ENCODE data around the gene ARHGEF40.
A peak's percentile ranks its signal among the peaks of the same experiment; 100 is the strongest.

The ARHGEF40 gene

DNA sequence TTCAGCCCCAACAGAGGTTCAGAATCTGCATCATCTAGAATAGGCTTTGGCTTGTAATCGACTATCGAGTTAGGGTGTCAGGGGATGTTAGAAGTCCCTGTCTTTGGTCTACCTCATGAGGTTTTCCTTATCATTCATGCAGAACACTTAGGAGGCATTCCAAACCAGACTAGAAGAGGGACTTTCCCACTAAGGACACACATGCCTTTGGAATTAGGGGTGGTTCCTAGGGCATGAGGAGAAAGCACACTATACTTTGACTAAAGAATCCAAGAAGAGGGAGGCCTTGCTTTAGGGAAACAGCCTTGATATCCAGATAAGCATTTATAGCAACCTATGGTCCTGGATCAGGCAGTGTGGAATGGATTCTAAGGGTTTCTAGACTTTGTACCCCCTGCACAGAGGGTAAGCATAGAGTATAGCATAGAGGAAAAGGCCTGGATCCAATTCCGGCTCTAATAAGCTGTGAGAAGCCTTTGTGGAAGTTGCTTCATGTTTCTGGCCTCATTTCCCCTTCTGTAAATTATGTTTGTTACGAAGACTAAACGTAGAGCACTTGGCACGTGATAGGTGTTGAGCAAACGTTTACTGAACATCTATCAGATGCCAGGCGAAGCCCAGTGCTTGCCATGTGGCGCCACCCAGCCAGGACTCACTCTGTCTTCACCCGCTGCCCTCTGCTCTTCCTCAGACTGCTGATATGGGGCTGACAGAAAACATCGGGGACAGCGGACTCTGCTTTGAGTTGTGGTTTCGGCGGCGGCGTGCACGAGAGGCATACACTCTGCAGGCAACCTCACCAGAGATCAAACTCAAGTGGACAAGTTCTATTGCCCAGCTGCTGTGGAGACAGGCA, 15.1 kb downstream of the ARHGEF40 start:
- DNase-seq, result no peak

DNA sequence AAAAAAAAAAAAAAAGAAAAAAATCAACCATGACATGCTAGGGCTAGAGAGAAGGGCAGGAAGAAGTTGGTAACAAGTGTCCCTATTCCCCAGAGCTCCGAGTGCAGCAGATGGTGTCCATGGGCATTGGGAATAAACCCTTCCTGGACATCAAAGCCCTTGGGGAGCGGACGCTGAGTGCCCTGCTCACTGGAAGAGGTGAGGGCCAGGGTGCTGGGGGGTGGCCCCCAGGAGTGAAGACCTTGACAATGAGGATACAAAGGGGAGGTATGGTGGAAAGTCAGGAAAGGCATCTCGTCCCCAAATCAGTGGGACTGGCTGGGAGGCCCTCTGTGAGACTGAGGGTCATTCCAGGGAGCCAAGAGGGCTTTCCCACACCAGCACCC, 16.8 kb downstream of the ARHGEF40 start:
- DNase-seq, result no peak

DNA sequence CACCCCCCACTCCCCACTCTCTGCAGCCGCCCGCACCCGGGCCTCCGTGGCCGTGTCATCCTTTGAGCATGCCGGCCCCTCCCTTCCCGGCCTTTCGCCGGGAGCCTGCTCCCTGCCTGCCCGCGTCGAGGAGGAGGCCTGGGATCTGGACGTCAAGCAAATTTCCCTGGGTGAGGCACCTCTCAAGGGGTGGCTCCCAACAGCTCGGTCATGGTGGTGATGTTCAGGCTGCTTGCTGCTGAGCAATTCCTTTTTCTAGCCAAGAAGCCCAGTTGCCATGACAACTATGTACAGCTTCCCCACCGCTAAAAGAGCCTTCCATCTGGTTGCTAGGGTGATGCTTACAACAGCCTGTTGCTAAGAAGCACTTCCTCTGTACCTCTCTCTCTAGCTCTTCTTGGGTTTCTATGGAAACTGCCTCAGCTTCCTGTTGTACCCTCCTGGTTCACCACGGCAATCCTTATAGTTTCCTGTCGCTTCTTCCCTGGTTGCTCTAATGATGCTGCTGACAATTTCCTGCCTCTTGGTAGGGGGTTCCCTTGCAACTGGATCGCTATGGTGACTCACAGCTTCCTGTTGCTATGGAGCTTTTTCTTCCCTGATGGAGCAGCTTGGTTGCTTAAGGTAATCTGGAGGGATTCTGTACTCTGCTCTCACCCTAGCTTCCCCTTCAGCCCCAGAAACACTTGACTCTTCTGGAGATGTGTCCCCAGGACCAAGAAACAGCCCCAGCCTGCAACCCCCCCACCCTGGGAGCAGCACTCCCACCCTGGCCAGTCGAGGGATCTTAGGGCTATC, 17.4 kb downstream of the ARHGEF40 start:
- no peak for DNase-seq

DNA sequence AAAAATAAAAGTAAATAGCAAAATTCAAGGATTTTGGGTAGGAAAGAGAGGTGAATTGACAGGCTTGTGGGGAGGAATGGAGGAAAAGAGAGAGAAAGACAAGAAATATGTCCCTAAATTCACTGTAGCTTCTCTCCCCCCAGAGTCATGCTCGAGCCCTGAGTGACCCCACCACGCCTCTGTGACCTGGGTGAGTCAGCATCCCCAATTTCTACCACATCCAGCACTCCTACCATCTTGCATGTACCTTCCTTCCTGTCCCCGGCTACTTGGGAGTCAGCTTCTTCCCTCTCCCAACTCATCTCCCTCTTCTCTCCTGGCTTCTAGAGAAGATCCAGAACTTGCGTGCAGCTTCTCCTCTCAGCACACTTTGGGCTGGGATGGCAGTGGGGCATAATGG, 18.6 kb downstream of the ARHGEF40 start:
- DNase-seq, result no peak

DNA sequence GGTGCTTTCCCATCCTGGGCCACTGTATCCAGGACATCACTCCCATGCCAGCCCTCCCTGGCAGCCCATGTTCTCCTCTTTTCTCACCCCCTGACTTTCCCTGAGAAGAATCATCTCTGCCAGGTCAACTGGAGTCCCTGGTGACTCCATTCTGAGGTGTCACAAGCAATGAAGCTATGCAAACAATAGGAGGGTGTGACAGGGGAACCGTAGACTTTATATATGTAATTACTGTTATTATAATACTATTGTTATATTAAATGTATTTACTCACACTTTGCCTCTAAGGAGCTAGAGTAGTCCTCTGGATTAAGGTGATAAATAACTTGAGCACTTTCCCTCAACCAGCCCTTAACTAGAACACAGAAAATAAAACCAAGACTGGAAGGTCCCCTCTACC, 19.2 kb downstream of the ARHGEF40 start:
- no peak for DNase-seq

DNA sequence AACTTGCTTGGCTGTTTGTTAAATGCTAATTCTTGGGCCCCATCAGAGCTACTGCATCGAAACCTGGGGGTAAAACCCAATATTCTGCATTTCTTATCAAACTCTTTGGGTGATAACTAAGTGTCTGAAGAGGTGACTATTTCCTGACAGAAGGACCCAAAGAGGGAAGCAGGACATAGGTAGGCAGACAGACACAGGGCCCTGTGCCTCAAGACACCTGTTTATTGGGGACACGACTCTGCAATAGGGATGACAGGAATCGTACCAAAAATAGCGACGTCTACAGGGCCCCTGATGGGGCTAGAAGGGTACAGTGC, 19.7 kb downstream of the ARHGEF40 start:
- no peak for DNase-seq

DNA sequence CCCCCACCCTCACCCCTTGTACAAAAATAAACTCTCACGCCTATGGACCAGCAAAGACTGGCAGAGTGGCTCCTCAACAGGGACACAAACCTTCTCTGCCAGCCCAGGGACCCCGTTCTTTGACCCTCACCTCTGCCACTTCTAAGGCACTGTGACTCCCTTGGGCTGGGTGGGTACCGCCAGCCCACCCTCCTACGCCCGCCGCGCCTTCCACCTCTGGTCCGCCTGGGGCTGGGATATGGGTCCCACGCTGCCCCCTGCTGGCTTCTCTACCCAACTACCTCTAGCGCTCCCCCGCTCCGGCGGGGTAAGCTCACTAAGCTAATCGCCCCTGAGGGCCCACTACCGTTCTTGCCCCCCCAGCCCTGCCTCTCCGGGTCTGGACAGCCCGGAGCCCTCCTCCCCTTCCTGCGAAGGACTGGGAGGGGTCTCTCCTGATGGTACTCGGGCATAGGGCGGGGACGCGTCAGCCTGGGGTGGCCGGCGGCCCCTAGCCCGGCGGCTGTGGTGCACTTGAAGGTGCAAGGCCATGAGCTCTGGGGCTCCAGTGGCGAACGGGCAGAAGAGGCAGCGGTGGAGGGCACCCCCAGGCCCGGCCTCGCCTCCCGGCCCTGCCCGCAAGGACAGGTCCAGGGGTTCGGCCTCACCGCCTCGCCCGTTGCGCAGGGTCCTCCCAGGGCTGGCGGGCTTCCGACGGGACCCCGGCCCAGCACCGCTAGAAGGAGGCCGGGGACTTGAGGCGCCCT, 20.3 kb downstream of the ARHGEF40 start:
- no peak for DNase-seq

DNA sequence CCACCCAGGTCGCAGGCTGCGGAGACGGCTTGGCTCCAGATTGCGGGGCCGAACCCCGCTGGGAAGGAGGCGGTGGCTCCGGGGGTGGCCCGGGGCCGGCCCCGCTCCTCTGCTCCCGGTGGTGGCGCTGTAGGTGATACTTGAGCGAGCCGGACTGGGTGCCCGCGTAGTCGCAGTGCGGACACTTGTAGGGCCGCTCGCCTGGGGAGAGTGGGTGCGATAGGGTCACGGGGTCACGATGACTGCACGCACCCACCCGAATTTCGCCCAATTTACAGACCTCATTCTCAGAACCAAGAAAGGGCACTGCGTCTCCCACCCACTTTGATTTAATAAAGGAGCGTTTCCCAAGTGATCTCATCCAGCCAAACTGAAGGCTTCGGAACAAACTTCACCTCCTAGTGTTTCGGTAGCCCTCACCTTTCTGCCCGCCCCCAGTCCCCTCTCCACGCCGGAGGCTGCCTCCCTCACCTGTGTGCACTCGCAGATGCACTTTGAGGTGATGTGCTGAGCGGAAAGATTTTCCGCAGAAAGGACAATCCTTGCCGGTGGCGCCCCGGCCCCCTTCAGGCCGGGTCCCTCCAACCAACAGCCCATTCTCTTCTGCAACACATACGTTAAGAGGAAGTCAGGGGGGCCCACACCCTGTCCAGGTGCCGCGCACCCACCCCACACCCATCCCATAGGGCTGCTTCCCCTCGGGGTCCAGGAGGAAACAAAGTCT, 21.0 kb downstream of the ARHGEF40 start:
- DNase-seq, result no peak

DNA sequence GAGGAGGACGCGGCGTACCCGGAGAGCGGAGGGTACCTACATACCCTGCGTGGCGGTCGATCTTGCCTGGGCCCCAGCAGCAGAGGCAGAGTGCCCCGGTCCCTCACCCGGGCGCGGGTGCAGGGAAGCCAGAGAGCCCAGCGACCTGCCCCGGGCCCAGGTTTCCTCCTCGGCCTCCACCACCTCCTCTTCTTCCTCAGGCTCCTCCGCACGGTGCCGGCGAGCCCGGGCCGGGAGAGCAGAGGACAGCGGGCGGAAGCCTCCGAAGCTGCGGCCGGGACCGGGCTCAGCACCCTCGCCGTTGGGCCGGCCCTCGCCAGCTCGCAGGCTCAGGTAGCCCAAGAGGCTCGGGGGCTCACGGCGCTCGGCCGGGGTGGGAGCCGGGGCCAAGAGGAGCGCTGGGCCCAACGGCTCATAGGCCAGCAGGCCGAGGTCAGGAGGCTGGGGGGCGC, 21.7 kb downstream of the ARHGEF40 start:
- no peak for DNase-seq

DNA sequence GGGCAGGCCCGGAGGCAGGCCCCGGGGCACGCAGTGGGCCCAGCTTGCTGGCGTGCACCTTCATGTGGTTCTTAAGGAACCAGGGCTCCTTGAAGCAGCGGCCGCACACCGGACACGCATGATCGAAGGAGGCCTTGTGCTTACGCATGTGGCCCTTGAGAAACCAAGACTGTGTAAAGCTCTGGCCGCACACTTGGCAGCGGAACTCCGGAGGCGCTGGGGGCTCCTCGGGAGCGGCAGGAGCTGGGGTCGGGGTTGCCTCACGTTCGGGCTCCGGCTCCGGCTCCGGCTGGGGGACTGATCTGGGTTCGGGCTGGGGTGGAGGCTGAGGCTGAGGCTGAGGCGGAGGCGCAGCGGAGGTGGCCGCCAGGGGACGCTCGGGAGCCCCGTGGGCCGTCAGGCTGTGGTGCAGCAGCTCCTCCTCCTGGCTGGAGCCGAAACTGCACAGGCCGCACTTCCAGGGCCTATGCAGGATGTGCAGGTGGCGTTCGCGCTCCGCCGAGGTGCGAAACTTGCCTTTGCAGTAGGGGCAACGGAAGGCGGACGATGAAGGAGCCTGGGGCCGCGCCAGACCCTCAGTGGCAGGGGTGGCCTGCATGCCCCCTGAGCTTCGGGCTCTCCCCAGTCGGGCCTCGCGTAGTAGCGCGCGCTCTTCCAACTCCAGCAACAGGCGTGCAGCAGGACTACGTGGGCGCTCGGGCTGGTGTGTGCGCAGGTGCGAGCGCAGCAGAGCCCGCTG, 22.3 kb downstream of the ARHGEF40 start:
- no peak for DNase-seq

DNA sequence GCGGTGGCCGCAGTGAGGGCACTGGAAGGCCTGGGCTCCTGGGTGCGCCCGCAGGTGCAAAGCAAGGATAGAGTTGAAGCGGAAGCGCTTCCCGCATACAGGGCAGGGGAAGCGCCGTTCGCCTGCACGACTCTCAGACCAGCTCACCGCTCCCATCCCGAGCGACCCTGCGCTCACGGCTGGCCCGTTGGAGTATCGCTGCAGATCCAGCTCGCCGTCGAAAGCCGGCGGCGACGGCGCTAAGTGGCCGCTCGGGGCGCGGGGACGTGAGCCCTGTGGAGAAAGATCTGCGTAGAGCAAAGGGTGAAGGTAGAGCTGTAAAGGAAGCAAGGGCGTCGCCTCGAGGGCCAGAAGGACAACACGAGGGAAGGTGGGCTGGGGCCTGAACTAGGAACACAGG, 22.9 kb downstream of the ARHGEF40 start:
- no peak for DNase-seq

DNA sequence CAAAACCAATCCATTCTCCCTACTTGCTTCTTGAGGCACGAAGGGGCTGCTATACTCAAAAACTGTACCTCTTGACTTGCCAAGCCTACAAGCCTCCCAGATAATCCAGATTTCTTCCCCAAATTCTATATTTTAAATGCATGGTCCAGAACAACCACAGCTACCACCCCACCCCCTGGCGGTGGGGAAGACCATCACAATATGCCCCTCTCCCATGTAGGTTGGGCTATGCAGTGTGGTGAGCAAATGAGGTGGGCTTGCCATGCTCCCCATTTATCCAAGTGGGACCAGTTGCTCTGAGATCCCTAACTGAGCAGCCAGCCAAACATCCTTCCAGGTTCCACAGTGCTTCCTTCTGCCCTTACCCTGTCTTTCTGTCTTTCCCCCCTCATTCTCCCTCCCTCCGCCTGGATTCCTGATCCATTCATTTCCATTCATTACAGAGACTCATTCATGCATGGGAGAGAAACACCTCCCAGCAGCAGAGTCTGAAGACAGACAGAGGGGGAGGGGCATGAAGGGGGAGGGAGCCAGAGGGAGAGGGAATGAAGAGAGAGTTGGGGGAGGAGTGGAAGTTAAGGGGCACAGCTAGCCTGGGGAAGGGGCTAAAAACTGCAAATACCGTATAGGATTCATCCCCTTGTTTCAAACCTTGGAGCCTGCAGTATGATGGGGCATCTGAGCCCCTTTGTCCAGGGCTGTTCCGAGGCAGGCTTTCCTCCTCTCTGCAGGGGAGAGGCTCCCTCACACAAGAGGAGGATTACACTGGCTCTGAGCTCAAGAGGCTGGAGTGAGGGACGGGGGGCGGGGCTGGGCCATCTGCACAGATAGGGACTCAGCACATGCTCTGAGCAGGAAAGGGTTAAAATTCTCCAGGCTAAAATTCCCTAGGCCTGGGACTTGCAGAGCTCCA, 23.9 kb downstream of the ARHGEF40 start:
- peak; percentile 89 for DNase-seq

DNA sequence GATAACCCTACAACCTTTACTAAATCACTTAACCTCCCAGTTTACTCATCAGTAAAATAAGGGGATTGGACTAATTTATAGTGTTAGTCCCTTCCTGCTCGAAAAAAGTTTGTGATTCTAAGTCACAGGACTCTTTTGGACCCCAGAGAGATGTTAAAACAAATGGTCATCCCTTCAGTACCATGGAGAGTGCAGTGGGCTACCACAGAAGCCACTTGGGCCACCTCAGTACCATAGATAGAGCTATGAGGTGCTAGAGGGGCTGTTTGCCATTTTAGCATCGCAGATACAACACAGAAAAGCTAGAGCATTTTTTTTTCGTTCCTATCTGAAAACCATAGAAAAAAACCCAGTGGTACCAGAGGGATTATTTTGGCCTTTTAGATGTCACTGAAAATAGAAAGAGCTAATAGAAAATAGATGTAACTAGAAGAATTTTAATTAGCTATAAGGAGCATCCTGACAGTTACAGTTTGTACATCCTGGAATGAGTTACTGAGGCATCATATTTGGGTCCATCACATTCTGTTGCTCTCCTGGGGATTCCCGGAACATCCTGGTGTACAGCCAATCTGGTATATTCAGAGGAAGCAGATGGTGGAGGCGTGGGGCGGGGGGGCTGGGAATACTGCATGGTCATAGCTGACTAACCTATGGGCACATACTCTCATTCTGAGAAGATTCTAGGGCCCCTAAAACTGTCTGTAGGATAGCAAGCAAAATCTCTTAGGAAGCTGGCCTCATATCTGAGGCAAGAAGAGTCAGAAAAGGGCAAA, 25.5 kb downstream of the ARHGEF40 start:
- DNase-seq, result no peak

DNA sequence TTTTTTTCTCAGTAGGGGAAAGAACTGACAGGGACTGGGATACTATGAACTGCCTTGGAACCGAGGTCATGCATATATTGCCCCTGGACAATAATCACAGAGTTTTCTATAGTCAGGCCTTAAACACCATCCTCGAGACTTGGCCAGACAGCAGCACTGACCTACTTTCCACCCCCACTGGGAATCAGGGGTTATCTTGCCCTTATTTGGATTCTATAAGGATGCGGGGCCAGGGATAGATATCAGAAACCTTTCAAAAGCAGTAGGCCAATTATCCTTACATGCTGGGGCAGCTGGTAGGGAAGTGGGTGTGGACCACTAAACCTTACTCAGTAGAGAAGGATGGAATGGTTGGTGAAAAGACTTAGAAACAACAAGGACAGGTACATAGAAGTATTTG, 26.3 kb downstream of the ARHGEF40 start:
- no peak for DNase-seq

DNA sequence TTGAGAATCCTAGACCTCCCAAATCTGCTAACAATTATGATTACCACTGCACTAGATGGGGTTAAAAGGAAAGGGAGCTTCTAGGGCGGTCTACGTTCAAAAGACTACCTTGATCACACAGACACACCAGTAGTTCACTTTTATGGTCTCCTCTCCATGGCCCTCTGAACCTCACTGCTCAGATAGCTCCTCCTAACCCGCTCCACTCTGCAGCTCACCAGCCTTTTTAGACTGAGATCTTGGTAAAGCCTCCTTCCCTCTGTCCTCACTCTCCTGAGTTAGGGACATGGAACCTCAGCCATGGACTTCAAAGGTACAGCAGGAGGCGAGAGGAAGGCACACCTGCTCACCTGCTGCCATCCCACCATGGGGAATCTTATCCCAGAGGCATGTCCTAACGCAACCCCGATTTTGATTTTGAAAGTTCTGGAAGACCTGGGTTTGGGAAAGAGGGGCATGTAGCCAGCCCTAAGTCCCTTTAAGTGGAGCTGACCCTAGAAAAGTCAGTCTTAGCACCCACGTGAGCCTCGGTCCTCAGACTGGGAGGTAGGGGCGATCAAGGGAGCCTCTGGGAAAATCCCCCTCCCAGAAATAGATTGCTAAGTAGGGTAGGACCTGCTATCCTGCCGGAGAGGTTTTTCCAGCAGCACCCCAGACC, 27.0 kb downstream of the ARHGEF40 start:
- no peak for DNase-seq

DNA sequence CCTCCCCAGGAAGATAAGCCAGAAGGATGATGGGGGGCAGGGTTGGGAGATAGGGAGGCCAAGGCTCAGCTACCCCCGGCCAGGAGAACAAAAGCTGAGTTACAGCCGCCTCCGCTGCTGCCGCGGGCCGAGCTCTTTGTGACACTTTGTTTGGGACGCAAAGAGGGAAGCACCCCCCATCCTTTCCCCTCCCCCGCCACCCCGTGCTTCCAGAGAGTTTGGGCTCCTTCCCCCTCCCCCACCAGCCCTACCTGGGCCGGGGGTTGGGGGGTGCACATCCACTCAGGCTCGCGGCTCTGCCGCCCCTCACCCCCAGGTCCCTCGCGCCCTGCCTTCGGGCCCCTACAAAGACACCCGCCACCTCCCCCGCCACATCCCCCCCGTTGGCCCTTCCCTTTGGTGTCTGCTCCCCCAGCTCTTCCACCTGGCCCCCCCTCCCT, 27.6 kb downstream of the ARHGEF40 start:
- no peak for DNase-seq

DNA sequence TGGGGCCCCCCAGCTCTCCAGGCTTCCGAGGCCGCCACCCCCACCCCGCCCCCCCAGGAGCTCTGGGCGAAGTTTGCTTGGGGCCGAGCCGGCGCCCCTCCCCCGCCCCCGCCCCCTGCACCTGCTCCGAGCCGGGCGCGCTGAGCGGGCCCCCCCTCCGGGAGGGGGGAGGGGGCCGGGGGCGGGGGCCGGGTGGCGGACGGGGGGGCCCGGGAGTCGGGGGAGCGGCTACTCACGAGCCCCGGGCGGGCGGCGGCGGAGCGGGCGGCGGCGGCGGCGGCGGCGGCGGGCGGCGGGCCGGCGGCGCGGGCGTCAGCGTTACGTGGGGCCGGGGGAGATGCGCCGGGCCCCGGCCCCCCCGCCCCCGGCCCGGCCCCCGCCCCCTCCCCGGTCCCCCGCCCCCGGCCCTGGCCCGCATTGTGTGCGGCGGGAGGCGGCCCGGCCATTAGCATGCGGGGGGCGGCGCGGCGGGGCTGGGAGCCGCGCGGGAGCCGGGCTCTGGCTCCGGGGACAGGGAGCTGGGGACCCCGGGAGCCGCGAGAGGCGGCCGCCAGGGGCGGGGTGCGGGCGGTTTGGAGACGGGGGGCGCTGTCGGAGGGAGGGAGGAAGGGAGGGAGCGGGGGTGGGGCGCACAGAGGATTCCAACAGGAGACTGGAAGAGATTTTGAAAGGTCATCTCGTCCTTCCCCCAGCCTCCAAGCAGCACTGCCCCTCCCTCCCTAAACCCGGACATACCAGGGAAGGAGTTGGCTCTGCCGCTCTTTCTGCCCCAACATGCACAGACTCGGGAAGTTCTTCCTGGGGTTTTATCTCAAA, 28.2 kb downstream of the ARHGEF40 start, which contains the start of gene ZNF219:
TSS of gene ZNF219 (minus strand) at position 580 of the 816 bp plus-strand sequence. CDS start 5,064 bp downstream, outside the sequence.
- no peak for DNase-seq

DNA sequence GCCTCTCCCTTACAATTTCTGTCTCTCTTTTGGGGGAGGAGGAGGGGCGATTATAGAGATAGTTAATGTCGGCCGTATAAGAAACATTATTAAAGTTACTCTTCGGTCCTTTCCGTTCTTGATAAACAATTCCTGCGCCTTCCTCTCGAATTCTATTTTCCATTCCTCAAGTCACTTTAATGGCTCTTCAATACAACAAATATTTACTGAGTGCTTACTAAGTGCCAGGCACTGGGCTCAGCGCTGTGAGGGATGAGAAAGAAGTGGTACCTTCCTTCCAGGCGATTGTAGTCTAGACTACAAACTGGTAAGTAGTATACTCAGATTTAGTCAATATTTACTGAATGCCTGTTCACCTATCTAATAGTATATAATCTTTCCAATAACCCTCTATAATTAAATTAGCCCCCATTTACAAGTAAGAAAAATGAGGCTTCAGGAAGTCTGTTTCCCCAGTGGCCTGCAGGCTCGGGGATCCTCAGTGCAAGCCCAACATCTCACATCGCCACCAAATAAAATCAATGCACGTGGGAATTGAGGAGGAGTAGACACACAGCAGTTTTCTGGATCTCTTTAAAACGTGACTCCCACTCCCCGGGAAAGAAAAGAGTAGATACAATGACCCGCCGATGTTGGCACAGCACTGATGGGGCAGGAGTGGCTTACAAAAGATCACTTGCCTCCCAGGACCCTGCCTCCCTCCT, 28.9 kb downstream of the ARHGEF40 start:
- peak; percentile 51 for DNase-seq

All from NCI-H510A treated with DMSO at 0.1 percent for 48 hours (cell line).